GM12865 (cell line): ENCODE data around the gene RGS14.

Source experiments
- DNase-seq: peaks from one replicate; pipeline ENCODE4 v3.0.0; 2010; ENCODE audit warnings: low read depth
- H3K4me3 ChIP-seq: 2 replicates; pipeline ENCODE4 v1.5.1; 2011; ENCODE audit warnings: mild to moderate bottlenecking, low read depth, low read length, control low read depth
- TF ChIP-seq, protein P1 (sequence below): IDR thresholded peaks from 2 replicates; pipeline ENCODE4 v1.5.1; 2011; ENCODE audit warnings: low read length, control low read depth, low read depth, inconsistent platforms; ENCODE audit not compliant: insufficient read depth; ENCODE audit errors: missing control alignments

The RGS14 gene

GRCh38 chr5:177357459-177358351 is at the start of gene RGS14:
Gene RGS14 (plus strand): TSS chr5:177357924. CDS start chr5:177358025, 101 bp downstream.
- TF ChIP-seq, protein P1, sequence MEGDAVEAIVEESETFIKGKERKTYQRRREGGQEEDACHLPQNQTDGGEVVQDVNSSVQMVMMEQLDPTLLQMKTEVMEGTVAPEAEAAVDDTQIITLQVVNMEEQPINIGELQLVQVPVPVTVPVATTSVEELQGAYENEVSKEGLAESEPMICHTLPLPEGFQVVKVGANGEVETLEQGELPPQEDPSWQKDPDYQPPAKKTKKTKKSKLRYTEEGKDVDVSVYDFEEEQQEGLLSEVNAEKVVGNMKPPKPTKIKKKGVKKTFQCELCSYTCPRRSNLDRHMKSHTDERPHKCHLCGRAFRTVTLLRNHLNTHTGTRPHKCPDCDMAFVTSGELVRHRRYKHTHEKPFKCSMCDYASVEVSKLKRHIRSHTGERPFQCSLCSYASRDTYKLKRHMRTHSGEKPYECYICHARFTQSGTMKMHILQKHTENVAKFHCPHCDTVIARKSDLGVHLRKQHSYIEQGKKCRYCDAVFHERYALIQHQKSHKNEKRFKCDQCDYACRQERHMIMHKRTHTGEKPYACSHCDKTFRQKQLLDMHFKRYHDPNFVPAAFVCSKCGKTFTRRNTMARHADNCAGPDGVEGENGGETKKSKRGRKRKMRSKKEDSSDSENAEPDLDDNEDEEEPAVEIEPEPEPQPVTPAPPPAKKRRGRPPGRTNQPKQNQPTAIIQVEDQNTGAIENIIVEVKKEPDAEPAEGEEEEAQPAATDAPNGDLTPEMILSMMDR, result no peak
- peak; percentile 95 for DNase-seq
- H3K4me3 ChIP-seq, result peak within 1 kb of the TSS; percentile 69

DNA sequence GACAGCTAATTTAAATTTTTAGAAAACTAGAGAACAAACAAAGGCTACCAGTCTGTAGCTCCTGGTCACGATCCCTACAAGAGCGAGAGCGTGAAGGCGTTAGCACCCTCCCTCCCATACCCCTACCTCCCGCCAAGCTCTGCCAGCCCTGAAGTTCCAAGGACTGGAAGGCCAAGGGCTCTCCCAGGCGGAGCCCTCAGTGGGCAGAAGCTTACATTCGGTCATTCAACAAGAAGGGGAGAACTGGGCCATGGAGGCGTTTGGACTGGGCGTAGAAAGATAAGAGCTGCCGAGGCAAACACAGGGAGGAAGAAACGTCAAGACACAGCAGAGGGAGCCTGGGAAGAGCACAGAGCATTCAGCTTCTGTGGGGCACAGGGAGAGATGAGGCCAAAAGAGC is 49.0 kb upstream of the RGS14 start:
- H3K4me3 ChIP-seq, result no peak overlapping the region
- no peak for DNase-seq
- TF ChIP-seq, protein P1, result no peak

DNA sequence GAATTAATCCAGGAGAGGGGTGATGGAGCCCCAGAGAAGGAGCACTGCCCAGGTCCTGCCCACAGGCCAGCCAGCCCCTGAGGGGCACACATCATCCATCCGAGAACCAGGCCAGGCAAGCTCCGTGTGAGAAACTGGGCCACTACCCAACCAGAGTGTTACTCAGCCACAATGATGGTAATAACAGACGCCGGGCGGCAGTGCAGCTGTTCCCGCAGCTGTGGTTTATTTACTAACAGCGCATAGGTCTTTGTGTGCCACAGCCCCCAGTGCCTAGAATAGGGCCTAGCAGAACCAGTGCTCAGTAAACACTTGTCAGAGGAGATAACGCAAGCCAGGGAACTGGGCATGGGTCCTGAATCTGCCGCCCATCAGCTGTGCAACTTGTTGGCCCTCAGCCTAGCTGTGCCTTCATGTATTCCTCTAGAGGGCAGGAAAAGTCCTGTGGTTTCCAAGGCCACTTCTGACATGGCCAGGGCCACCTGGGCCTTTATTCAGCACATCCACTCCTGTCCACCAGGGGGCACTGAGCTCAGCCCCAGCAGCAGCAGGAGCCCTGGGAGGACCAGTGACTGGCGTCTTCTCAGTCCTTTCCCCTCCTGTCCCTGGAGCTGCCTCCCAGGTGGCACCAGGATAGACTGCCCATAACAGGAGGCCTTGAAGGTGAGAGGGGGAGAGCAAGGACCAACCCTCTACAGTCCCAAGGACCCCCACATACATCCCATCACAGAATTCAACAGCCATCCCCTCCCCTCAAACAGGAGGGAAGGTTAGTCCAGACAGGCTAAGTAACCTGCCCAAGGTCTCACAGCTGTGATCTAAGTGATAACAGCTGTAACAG is 48.2 kb upstream of the RGS14 start:
- H3K4me3 ChIP-seq, result no peak overlapping the region
- TF ChIP-seq, protein P1, result peak; percentile 95
- DNase-seq, result peak; percentile 86

DNA sequence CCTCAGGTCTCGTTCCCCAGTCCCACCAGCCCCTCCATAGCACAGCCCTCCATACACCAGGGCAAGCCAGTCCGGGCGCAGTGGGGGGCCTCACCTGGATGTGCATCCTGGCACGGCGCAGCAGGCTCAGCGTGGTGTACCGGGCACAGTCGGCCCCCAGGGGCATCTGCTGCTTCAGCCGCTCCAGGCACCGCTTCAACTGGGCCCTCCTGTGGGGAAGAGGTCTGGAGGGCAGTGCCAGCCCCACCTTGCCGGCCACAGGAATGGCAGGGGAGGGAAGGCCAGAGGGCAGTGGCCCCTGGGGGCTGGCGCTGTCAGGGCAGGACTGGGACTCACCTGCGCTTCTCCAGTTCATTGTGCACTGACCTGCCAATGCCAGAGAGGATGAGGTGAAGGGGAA is 47.4 kb upstream of the RGS14 start:
- TF ChIP-seq, protein P1, result no peak
- no peak overlapping the region; the same call in 1 of the 2 replicates for H3K4me3 ChIP-seq
- DNase-seq, result no peak

- DNase-seq, result peak; percentile 78
- peak overlapping the region; percentile 76 for H3K4me3 ChIP-seq
- TF ChIP-seq, protein P1, result no peak
Observed at GRCh38 chr5:177310757-177311391, 46.9 kb upstream of the RGS14 start.

- no peak for DNase-seq
- TF ChIP-seq, protein P1, result no peak
- peak overlapping the region; percentile 76 for H3K4me3 ChIP-seq
Observed at GRCh38 chr5:177311392-177311722, 46.4 kb upstream of the RGS14 start.
